AG10803 (cell line): ENCODE results near the gene KRT32.

Experiments
- DNase-seq: peaks from one replicate; pipeline ENCODE4 v3.0.0; 2010; ENCODE audit warnings: low read depth
- H3K4me3 ChIP-seq: 2 replicates; pipeline ENCODE4 v1.5.1; 2011; ENCODE audit warnings: mild to moderate bottlenecking, low read length, control low read depth
- CTCF ChIP-seq: conservative IDR thresholded peaks from 2 replicates; pipeline ENCODE4 v1.5.1; 2011; ENCODE audit warnings: mild to moderate bottlenecking, low read length, control low read depth, inconsistent platforms

The KRT32 gene

GRCh38 chr17:41491476-41491875, 24.3 kb upstream of the KRT32 start:
- TF ChIP-seq CTCF: no peak

GRCh38 chr17:41490000-41490990, 23.1 kb upstream of the KRT32 start:
- H3K4me3 ChIP-seq: no peak overlapping the region
- no peak for DNase-seq
- no peak for TF ChIP-seq CTCF

More at GRCh38 chr17:41491476-41491875, 24.3 kb upstream of the KRT32 start:
- no peak for DNase-seq
- H3K4me3 ChIP-seq: no peak overlapping the region

- no peak within 1 kb of the TSS for H3K4me3 ChIP-seq
- no peak for DNase-seq
- no peak for TF ChIP-seq CTCF
Measured at GRCh38 chr17:41489531-41489930, 22.3 kb upstream of the KRT32 start, which contains the start of gene KRT36. TSS of gene KRT36 (minus strand) at chr17:41489910. CDS start at chr17:41489864, 46 bp downstream.

- TF ChIP-seq CTCF: peak; percentile 32
- no peak overlapping the region for H3K4me3 ChIP-seq
- DNase-seq: no peak
Measured at GRCh38 chr17:41486809-41487530, 19.8 kb upstream of the KRT32 start.

GRCh38 chr17:41486316-41486715, 19.1 kb upstream of the KRT32 start:
- DNase-seq: no peak
- no peak overlapping the region for H3K4me3 ChIP-seq
- TF ChIP-seq CTCF: no peak

GRCh38 chr17:41484920-41485904, 18.0 kb upstream of the KRT32 start:
- no peak overlapping the region for H3K4me3 ChIP-seq
- TF ChIP-seq CTCF: no peak
- no peak for DNase-seq
